Endothelial cell of umbilical vein (primary cell): ENCODE results near the gene PCDH9. TPM values are rescaled to one million over a fixed set of nuclear protein-coding genes. Genes with fewer than 3 reads are reported as not detected.

ENCODE experiments used
- BruUV-seq: library from RNA; stranded (reverse); fragments of 400-500 nt; replicated peaks from 2 replicates; lab custom pipeline; 2021; lab: Mats Ljungman, UMichigan
- CTCF ChIA-PET: fragments of 300-600, 350-600 bp; sonication (Branson Sonifier 250); formaldehyde crosslinking; loops from one replicate; lab custom pipeline; 2021; ENCODE audit warnings: antibody characterized with exemption, inconsistent platforms; lab: Charles Lee
- POLR2A ChIA-PET: fragments of 300-600, 350-600 bp; sonication (Branson Sonifier 250); formaldehyde crosslinking; loops from one replicate; lab custom pipeline; 2021; ENCODE audit warnings: antibody characterized with exemption, inconsistent platforms; lab: Charles Lee
- DNase-seq: peaks from one replicate; pipeline ENCODE4 v3.0.0-alpha.2; 2011; ENCODE audit warnings: low read depth, low spot score
- FAIRE-seq: peaks from 2 replicates; lab custom pipeline; 2011; peaks lifted over from hg19 to GRCh38; lab: Jason Lieb, UNC
- H2AFZ ChIP-seq: 2 replicates; pipeline ENCODE4 v1.6.0; 2012; ENCODE audit warnings: low read depth, low read length, control low read depth, inconsistent platforms
- H3K27ac ChIP-seq: 2 replicates; pipeline ENCODE4 v1.5.1; 2011; ENCODE audit warnings: low read depth, mild to moderate bottlenecking, control low read depth, low read length, moderate library complexity; ENCODE audit not compliant: insufficient read depth
- H3K27me3 ChIP-seq, 2 experiments: 2 replicates each; pipeline versions ENCODE4 v1.6.0 to v1.6.1; 2011; ENCODE audit warnings: low read length in 2 of 2, mixed read lengths in 1 of 2; ENCODE audit not compliant: control insufficient read depth in 2 of 2, insufficient read depth in 2 of 2
- H3K36me3 ChIP-seq, 2 experiments: 2 replicates in 1 of 2; 3 replicates in 1 of 2; pipeline ENCODE4 v1.5.1; 2011; ENCODE audit warnings: low read length in 2 of 2, mild to moderate bottlenecking in 1 of 2, moderate library complexity in 1 of 2; ENCODE audit not compliant: control insufficient read depth in 2 of 2, insufficient read depth in 2 of 2; ENCODE audit errors: extremely low read depth in 1 of 2
- H3K4me1 ChIP-seq: 3 replicates; pipeline ENCODE4 v1.5.1; 2011; ENCODE audit warnings: mild to moderate bottlenecking, low read length; ENCODE audit not compliant: control insufficient read depth, insufficient read depth; ENCODE audit errors: extremely low read depth
- H3K4me2 ChIP-seq: 2 replicates; pipeline ENCODE4 v1.6.1; 2011; ENCODE audit warnings: low read length, control low read depth, mixed read lengths; ENCODE audit not compliant: insufficient read depth
- H3K4me3 ChIP-seq, 3 experiments: fragments of 200-600 bp in 1 of 3; sonication (generic), shearing (Covaris generic) in 1 of 3; replicated peaks in 1 of 3; 2 replicates each; pipeline ENCODE4 v1.5.1; 2011 to 2016; ENCODE audit warnings: control low read depth in 3 of 3, low read length in 3 of 3, mild to moderate bottlenecking in 2 of 3, inconsistent platforms in 1 of 3, low read depth in 1 of 3, moderate library complexity in 1 of 3; ENCODE audit not compliant: insufficient read depth in 1 of 3
- H3K79me2 ChIP-seq: 2 replicates; pipeline ENCODE4 v1.6.0; 2012; ENCODE audit warnings: low read length, inconsistent platforms; ENCODE audit not compliant: control insufficient read depth, insufficient read depth
- H3K9ac ChIP-seq: replicated peaks from 2 replicates; pipeline ENCODE3; 2011; ENCODE audit warnings: low read length, control low read depth; ENCODE audit not compliant: insufficient read depth; ENCODE audit errors: extremely low read depth
- H3K9me1 ChIP-seq: replicated peaks from 3 replicates; pipeline ENCODE4 v1.6.0; 2011; ENCODE audit warnings: mild to moderate bottlenecking, low read length; ENCODE audit not compliant: control insufficient read depth, insufficient read depth; ENCODE audit errors: extremely low read depth
- H3K9me3 ChIP-seq: replicated peaks from 2 replicates; pipeline ENCODE4 v1.5.1; 2012; ENCODE audit warnings: low read length, inconsistent platforms; ENCODE audit not compliant: control insufficient read depth, insufficient read depth
- H4K20me1 ChIP-seq: replicated peaks from 2 replicates; pipeline ENCODE3; 2011; ENCODE audit warnings: mild to moderate bottlenecking, low read length; ENCODE audit not compliant: control insufficient read depth, insufficient read depth; ENCODE audit errors: extremely low read depth
- CTCF ChIP-seq, 2 donors: IDR thresholded peaks; 1 replicate in 1 of 2; 2 replicates in 1 of 2; pipeline ENCODE4 v1.5.1; 2011; ENCODE audit warnings: low read length in 2 of 2, mild to moderate bottlenecking in 2 of 2, moderate library complexity in 2 of 2, control low read depth in 1 of 2, inconsistent platforms in 1 of 2, low read depth in 1 of 2; ENCODE audit not compliant: insufficient read depth in 1 of 2; ENCODE audit errors: extremely low read depth in 1 of 2
- EZH2 ChIP-seq: IDR thresholded peaks from 2 replicates; pipeline ENCODE4 v1.6.1; 2012; ENCODE audit warnings: borderline replicate concordance, low read depth, mild to moderate bottlenecking, moderate library complexity, low read length, inconsistent platforms; ENCODE audit not compliant: severe bottlenecking
- FOS ChIP-seq: IDR thresholded peaks from 2 replicates; pipeline ENCODE4 v1.6.1; 2011; ENCODE audit warnings: mild to moderate bottlenecking, low read length, moderate library complexity, borderline replicate concordance; ENCODE audit not compliant: insufficient read depth
- GATA2 ChIP-seq: IDR thresholded peaks from 2 replicates; pipeline ENCODE4 v1.7.0; 2011; ENCODE audit warnings: low read depth, mild to moderate bottlenecking, moderate library complexity, mixed read lengths, low read length; ENCODE audit not compliant: insufficient read length, insufficient read depth
- JUN ChIP-seq: IDR thresholded peaks from 2 replicates; pipeline ENCODE4 v1.6.1; 2011; ENCODE audit warnings: borderline replicate concordance, low read depth; ENCODE audit not compliant: insufficient read length, insufficient read depth
- MAX ChIP-seq: IDR thresholded peaks from 2 replicates; pipeline ENCODE4 v1.6.1; 2011; ENCODE audit not compliant: insufficient read depth, insufficient read length
- MYC ChIP-seq: IDR thresholded peaks from one replicate; pipeline ENCODE4 v1.6.1; 2011; ENCODE audit warnings: mild to moderate bottlenecking, low read depth, low read length
- POLR2A ChIP-seq: IDR thresholded peaks from 2 replicates; pipeline ENCODE4 v1.6.1; 2012; ENCODE audit warnings: low read depth, mild to moderate bottlenecking, control low read depth, low read length
- POLR2AphosphoS5 ChIP-seq: IDR thresholded peaks from 2 replicates; pipeline ENCODE4 v1.6.1; 2012; ENCODE audit warnings: low read depth, mild to moderate bottlenecking, control low read depth, low read length, moderate library complexity; ENCODE audit not compliant: insufficient read depth
- dilution Hi-C: fragments of 300-500 bp; cut with MboI; formaldehyde crosslinking; loops from one replicate; pipeline ENCODE4 v1.15.0; 2019; ENCODE audit warnings: low sequenced_read_pairs; ENCODE audit not compliant: extremely low pct_ligation_motif_present
- intact Hi-C: fragments of 100-400 bp; cut with micrococcal nuclease; formaldehyde crosslinking; loops from one replicate; pipeline ENCODE4 v1.10.0; 2022
- polyA plus RNA-seq, 4 experiments: library from polyadenylated mRNA; depleted of rRNA in 3 of 4; stranded (reverse) in 3 of 4; unstranded in 1 of 4; fragments of >200 nt; gene quantifications; 2 replicates each; pipeline versions ENCODE4 v1.2.1 to v1.2.3, GENCODE V29; 2011 to 2012; ENCODE audit warnings: missing spikeins in 1 of 4
- total RNA-seq: library from RNA; stranded (reverse); gene quantifications from 2 replicates; pipeline ENCODE4 v1.2.3, GENCODE V29; 2021

The PCDH9 gene
- total and polyA plus RNA-seq, 2 donors (not counting 3 experiments of a cell fraction or from before 2014, with no cell fraction given): 1.1 to 5.2 TPM

GRCh38 chr13:67258482-67258881 lies 28.3 kb upstream of the PCDH9 start:
- Histone ChIP-seq H3K4me3 (no peak overlapping the region), H2AFZ (no peak overlapping the region), H4K20me1 (no peaks in the 10 kb centered on the region), H3K27me3 (no peaks in the 10 kb centered on the region), H3K9me1 (no peaks in the 10 kb centered on the region), H3K79me2 (no peaks in the 10 kb centered on the region), H3K4me2 (no peak overlapping the region), H3K27ac (no peak overlapping the region), H3K36me3 (no peaks in the 10 kb centered on the region), H3K9me3 (no peaks in the 10 kb centered on the region), H3K4me1 (no peaks in the 10 kb centered on the region), H3K9ac (no peak overlapping the region)
- POLR2A ChIA-PET: no interaction called here
- intact Hi-C loops: no loop called here
- dilution Hi-C loops: no loop called here
- no peak for FAIRE-seq
- BruUV-seq: no TSS peak
- no peak for DNase-seq
- CTCF ChIA-PET: no interaction called here
- TF ChIP-seq CTCF (IDR thresholded peaks at IDR 0.05; ENCODE audit: extremely low read depth in 1 of 2, insufficient read depth in 1 of 2, low read depth in 1 of 2, low read length in 2 of 2): no peak
- no peak for TF ChIP-seq EZH2
- no peak for TF ChIP-seq POLR2A
- no peak for TF ChIP-seq MYC
- TF ChIP-seq MAX: no peak
- no peak for TF ChIP-seq GATA2
- TF ChIP-seq POLR2AphosphoS5: no peak
- TF ChIP-seq JUN: no peak
- TF ChIP-seq FOS: no peak
